OCI-M2 (cell line): ENCODE data around the gene LCNL1.
"Not testable (repeated sequence)": the region's sequence is repeated elsewhere in the genome, so short reads cannot be mapped to it uniquely, and the experiment has no call there.

Experiments used
- DNase-seq: peaks from one replicate; lab custom pipeline; 2025; ENCODE audit not compliant: unreplicated experiment; lab: John Stamatoyannopoulos, UW

LCNL1 gene

GRCh38 chr9:137021979-137022661, 39.3 kb downstream of the LCNL1 start:
- no peak for DNase-seq

- no peak for DNase-seq
These were observed 39.8 kb downstream of the LCNL1 start for GRCh38 chr9:137022662-137023008.

GRCh38 chr9:137023157-137023556, 40.4 kb downstream of the LCNL1 start:
- DNase-seq = no peak

- no peak for DNase-seq
These were observed 40.8 kb downstream of the LCNL1 start for GRCh38 chr9:137023583-137023991.

- DNase-seq = no peak
These were observed 42.7 kb downstream of the LCNL1 start for GRCh38 chr9:137025517-137025966.

GRCh38 chr9:137026384-137026783, 43.6 kb downstream of the LCNL1 start:
- DNase-seq = no peak

GRCh38 chr9:137026828-137027227, 44.0 kb downstream of the LCNL1 start:
- no peak for DNase-seq

GRCh38 chr9:137027369-137028262, 44.8 kb downstream of the LCNL1 start, which contains the start of gene ABCA2:
ABCA2 (minus strand) TSS chr9:137028237; CDS start chr9:137028140, 97 bp downstream.
- no peak for DNase-seq

GRCh38 chr9:137028263-137029057, 45.7 kb downstream of the LCNL1 start:
- no peak for DNase-seq

- DNase-seq = peak; percentile 13
These were observed 46.5 kb downstream of the LCNL1 start for GRCh38 chr9:137029058-137029936.

GRCh38 chr9:137030006-137030405, 47.2 kb downstream of the LCNL1 start:
- no peak for DNase-seq

GRCh38 chr9:137030538-137031527, 48.0 kb downstream of the LCNL1 start:
- DNase-seq = no peak

- DNase-seq = no peak
These were observed 49.3 kb downstream of the LCNL1 start, which contains the start of gene FUT7 for GRCh38 chr9:137031904-137032640. FUT7 (minus strand) TSS chr9:137032088; CDS start chr9:137031991, 97 bp downstream.

GRCh38 chr9:137032858-137033257, 50.1 kb downstream of the LCNL1 start:
- DNase-seq = no peak

- not testable (repeated sequence) for DNase-seq
These were observed 50.7 kb downstream of the LCNL1 start for GRCh38 chr9:137033481-137033880.

- DNase-seq = no peak
These were observed 51.4 kb downstream of the LCNL1 start for GRCh38 chr9:137034039-137034708.

- DNase-seq = peak; percentile 22
These were observed 52.1 kb downstream of the LCNL1 start for GRCh38 chr9:137034709-137035506.
